HepG2 (cell line): Measurements from ENCODE around the gene PMEPA1. TPM values are rescaled to one million over a fixed set of nuclear protein-coding genes. Genes with fewer than 3 reads are reported as not detected.

Experiments used
- ATF2 ChIP-seq: sonication (generic); formaldehyde crosslinking; IDR thresholded peaks from 2 replicates; pipeline ENCODE4 v1.4.0; 2020; ENCODE audit warnings: missing genetic modification reagents
- ATF7-NPFF ChIP-seq: sonication (generic); formaldehyde crosslinking; IDR thresholded peaks from 2 replicates; pipeline ENCODE4 v1.8.1; 2023; ENCODE audit warnings: mild to moderate bottlenecking, low read depth, missing genetic modification reagents, moderate library complexity
- BCL6 ChIP-seq: IDR thresholded peaks from 2 replicates; pipeline ENCODE4 v1.6.1; 2016; ENCODE audit warnings: missing genetic modification reagents, missing compliant biosample characterization
- FOXM1 ChIP-seq: sonication (generic); formaldehyde crosslinking; IDR thresholded peaks from 2 replicates; pipeline ENCODE4 v1.5.0; 2020; ENCODE audit warnings: missing genetic modification reagents
- HDAC2 ChIP-seq: sonication (generic); formaldehyde crosslinking; IDR thresholded peaks from 2 replicates; pipeline ENCODE4 v1.4.0; 2020; ENCODE audit warnings: missing genetic modification reagents
- HOXA9 ChIP-seq: sonication (generic); formaldehyde crosslinking; IDR thresholded peaks from 2 replicates; pipeline ENCODE4 v1.8.1; 2022; ENCODE audit warnings: missing genetic modification reagents, mild to moderate bottlenecking, moderate library complexity, borderline replicate concordance
- IRF2 ChIP-seq: IDR thresholded peaks from 2 replicates; pipeline ENCODE4 v1.6.1; 2018; ENCODE audit warnings: missing genetic modification reagents, missing compliant biosample characterization
- RBFOX2 ChIP-seq: fragments of 200-400 bp; formaldehyde crosslinking; IDR thresholded peaks from 2 replicates; pipeline ENCODE4 v1.6.1; 2017; ENCODE audit warnings: low read depth, mild to moderate bottlenecking, low read length
- TAF1 ChIP-seq: sonication (generic); formaldehyde crosslinking; IDR thresholded peaks from 2 replicates; pipeline ENCODE4 v1.4.0; 2020; ENCODE audit warnings: missing genetic modification reagents
- TMF1 ChIP-seq: sonication (generic); formaldehyde crosslinking; IDR thresholded peaks from 2 replicates; pipeline ENCODE4 v1.8.1; 2022; ENCODE audit warnings: low read depth, missing genetic modification reagents
- TOE1 ChIP-seq: sonication (generic); formaldehyde crosslinking; IDR thresholded peaks from 2 replicates; pipeline ENCODE4 v1.4.0; 2020; ENCODE audit warnings: mild to moderate bottlenecking, missing genetic modification reagents
- XBP1 ChIP-seq: sonication (generic); formaldehyde crosslinking; IDR thresholded peaks from 2 replicates; pipeline ENCODE4 v1.5.0; 2020; ENCODE audit warnings: missing genetic modification reagents
- ZMYM3 ChIP-seq: sonication (generic); formaldehyde crosslinking; IDR thresholded peaks from 2 replicates; pipeline ENCODE4 v1.5.1; 2020; ENCODE audit warnings: mild to moderate bottlenecking, missing genetic modification reagents
- ZNF484 ChIP-seq: sonication (generic); formaldehyde crosslinking; IDR thresholded peaks from 2 replicates; pipeline ENCODE4 v1.5.1; 2020; ENCODE audit warnings: mild to moderate bottlenecking, low read depth, missing genetic modification reagents, borderline replicate concordance
- ZNF563 ChIP-seq: sonication (generic); formaldehyde crosslinking; IDR thresholded peaks from 2 replicates; pipeline ENCODE4 v1.8.0; 2022; ENCODE audit warnings: mild to moderate bottlenecking, moderate library complexity, missing genetic modification reagents
- ZNF678 ChIP-seq: sonication (generic); formaldehyde crosslinking; IDR thresholded peaks from 2 replicates; pipeline ENCODE4 v1.4.0; 2020; ENCODE audit warnings: mild to moderate bottlenecking, missing genetic modification reagents
- polyA plus RNA-seq, 8 experiments: library from polyadenylated mRNA; depleted of rRNA in 3 of 8; stranded (reverse) in 7 of 8; unstranded in 1 of 8; fragments of >200 nt; fragmentation: Illumina TruSeq in 4 of 8; extraction: Trizol in 4 of 8; gene quantifications; 2 replicates each; pipeline versions ENCODE4 v1.2.1 to v1.2.3, GENCODE V29; 2011 to 2016; ENCODE audit warnings: low read depth in 4 of 8, missing spikeins in 1 of 8, mixed read lengths in 1 of 8; ENCODE audit not compliant: insufficient read depth in 1 of 8
- total RNA-seq, 5 experiments: library from RNA; depleted of rRNA; stranded (reverse); fragments of >200 nt; fragmentation: Illumina TruSeq; extraction: Trizol; gene quantifications; 2 replicates each; pipeline ENCODE4 v1.2.3, GENCODE V29; 2016; ENCODE audit warnings: low read depth in 1 of 5
- TF ChIP-seq, protein P1 (sequence below): sonication (generic); formaldehyde crosslinking; IDR thresholded peaks from 2 replicates; pipeline ENCODE4 v1.4.0; 2020; ENCODE audit warnings: missing genetic modification reagents
- TF ChIP-seq, protein P2 (sequence below): sonication (generic); formaldehyde crosslinking; conservative IDR thresholded peaks from 2 replicates; pipeline ENCODE4 v1.8.1; 2023; ENCODE audit warnings: missing genetic modification reagents
- TF ChIP-seq, protein P3 (sequence below): sonication (generic); formaldehyde crosslinking; IDR thresholded peaks from 2 replicates; pipeline ENCODE4 v1.9.0; 2022; ENCODE audit warnings: missing genetic modification reagents, mild to moderate bottlenecking, borderline replicate concordance
- TF ChIP-seq, protein P4 (sequence below): sonication (generic); formaldehyde crosslinking; IDR thresholded peaks from 2 replicates; pipeline ENCODE4 v1.4.0; 2020; ENCODE audit warnings: missing genetic modification reagents, borderline replicate concordance

Gene PMEPA1
- total and polyA plus RNA-seq, 2 of the 13 experiments (the other 11 are each of a cell fraction or from before 2014, with no cell fraction given), result not detected

DNA sequence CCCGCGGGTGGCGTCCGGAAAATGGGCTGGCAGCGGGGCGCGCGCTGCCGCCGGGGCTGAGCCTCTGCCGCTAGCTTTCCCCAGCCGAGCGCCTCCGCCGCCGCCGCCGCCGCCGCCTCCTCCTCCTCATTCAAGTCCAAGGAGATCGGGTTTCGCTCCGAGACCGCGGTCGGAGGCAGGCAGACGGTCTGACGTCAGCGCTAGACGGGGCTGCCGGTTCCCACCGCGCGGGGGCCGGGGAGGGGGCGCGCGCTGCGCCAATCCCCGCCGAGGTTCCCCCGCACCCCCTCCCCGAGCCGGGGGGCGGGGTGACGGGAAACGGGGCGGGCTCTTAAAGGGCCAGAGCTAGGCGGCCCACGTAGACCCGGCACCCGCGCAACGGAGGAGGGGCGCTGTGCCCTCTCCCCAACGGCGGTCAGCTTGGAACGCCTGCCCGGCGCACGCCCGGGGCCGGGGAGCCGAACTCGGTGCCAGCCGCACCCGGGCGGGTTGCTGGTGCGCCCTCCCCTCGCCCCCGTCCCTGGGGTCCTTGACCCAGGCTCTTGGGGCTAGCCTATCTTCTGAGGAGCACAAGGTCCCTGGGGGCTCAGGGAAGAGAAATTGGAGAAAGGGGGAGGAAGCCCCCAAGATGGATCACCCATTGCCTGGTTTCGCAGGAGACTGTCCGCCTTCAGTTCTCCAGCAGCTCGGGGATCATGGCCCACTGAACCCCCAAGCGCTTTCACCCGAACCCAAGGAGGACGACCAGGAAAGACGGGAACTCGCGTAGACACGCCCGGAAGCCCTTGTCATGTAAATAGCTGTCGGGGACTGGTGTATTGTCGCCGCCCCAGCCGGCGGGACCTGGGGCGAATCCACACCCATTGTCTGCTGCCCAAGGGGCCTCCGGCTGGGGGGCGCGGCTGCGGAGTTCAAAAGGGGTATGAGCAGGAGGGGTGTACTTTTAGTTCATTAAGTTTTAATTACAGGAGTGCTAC, at the start of gene PMEPA1 (continued):
- TF ChIP-seq, protein P1, sequence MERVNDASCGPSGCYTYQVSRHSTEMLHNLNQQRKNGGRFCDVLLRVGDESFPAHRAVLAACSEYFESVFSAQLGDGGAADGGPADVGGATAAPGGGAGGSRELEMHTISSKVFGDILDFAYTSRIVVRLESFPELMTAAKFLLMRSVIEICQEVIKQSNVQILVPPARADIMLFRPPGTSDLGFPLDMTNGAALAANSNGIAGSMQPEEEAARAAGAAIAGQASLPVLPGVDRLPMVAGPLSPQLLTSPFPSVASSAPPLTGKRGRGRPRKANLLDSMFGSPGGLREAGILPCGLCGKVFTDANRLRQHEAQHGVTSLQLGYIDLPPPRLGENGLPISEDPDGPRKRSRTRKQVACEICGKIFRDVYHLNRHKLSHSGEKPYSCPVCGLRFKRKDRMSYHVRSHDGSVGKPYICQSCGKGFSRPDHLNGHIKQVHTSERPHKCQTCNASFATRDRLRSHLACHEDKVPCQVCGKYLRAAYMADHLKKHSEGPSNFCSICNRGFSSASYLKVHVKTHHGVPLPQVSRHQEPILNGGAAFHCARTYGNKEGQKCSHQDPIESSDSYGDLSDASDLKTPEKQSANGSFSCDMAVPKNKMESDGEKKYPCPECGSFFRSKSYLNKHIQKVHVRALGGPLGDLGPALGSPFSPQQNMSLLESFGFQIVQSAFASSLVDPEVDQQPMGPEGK (CRISPR knock-in tag), result peak; percentile 84
- TF ChIP-seq ZNF678 (CRISPR knock-in tag), result no peak
- no peak for TF ChIP-seq ATF7-NPFF (CRISPR knock-in tag)
- no peak for TF ChIP-seq RBFOX2
- TF ChIP-seq HDAC2, result no peak
- TF ChIP-seq ZNF563, result no peak
- no peak for TF ChIP-seq TAF1 (CRISPR knock-in tag)
- TF ChIP-seq FOXM1 (CRISPR knock-in tag), result no peak
- TF ChIP-seq, protein P2, sequence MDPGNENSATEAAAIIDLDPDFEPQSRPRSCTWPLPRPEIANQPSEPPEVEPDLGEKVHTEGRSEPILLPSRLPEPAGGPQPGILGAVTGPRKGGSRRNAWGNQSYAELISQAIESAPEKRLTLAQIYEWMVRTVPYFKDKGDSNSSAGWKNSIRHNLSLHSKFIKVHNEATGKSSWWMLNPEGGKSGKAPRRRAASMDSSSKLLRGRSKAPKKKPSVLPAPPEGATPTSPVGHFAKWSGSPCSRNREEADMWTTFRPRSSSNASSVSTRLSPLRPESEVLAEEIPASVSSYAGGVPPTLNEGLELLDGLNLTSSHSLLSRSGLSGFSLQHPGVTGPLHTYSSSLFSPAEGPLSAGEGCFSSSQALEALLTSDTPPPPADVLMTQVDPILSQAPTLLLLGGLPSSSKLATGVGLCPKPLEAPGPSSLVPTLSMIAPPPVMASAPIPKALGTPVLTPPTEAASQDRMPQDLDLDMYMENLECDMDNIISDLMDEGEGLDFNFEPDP (CRISPR knock-in tag), result no peak
- TF ChIP-seq ZMYM3 (CRISPR knock-in tag), result no peak
- no peak for TF ChIP-seq HOXA9 (CRISPR knock-in tag)
- TF ChIP-seq IRF2 (CRISPR knock-in tag), result no peak
- no peak for TF ChIP-seq ATF2
- TF ChIP-seq TOE1 (CRISPR knock-in tag), result no peak
- TF ChIP-seq XBP1 (CRISPR knock-in tag), result no peak
- no peak for TF ChIP-seq TMF1 (CRISPR knock-in tag)
- TF ChIP-seq ZNF484 (CRISPR knock-in tag), result no peak
- no peak for TF ChIP-seq BCL6 (CRISPR knock-in tag)
- TF ChIP-seq, protein P3, sequence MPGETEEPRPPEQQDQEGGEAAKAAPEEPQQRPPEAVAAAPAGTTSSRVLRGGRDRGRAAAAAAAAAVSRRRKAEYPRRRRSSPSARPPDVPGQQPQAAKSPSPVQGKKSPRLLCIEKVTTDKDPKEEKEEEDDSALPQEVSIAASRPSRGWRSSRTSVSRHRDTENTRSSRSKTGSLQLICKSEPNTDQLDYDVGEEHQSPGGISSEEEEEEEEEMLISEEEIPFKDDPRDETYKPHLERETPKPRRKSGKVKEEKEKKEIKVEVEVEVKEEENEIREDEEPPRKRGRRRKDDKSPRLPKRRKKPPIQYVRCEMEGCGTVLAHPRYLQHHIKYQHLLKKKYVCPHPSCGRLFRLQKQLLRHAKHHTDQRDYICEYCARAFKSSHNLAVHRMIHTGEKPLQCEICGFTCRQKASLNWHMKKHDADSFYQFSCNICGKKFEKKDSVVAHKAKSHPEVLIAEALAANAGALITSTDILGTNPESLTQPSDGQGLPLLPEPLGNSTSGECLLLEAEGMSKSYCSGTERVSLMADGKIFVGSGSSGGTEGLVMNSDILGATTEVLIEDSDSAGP (CRISPR knock-in tag), result peak; percentile 99
- TF ChIP-seq, protein P4, sequence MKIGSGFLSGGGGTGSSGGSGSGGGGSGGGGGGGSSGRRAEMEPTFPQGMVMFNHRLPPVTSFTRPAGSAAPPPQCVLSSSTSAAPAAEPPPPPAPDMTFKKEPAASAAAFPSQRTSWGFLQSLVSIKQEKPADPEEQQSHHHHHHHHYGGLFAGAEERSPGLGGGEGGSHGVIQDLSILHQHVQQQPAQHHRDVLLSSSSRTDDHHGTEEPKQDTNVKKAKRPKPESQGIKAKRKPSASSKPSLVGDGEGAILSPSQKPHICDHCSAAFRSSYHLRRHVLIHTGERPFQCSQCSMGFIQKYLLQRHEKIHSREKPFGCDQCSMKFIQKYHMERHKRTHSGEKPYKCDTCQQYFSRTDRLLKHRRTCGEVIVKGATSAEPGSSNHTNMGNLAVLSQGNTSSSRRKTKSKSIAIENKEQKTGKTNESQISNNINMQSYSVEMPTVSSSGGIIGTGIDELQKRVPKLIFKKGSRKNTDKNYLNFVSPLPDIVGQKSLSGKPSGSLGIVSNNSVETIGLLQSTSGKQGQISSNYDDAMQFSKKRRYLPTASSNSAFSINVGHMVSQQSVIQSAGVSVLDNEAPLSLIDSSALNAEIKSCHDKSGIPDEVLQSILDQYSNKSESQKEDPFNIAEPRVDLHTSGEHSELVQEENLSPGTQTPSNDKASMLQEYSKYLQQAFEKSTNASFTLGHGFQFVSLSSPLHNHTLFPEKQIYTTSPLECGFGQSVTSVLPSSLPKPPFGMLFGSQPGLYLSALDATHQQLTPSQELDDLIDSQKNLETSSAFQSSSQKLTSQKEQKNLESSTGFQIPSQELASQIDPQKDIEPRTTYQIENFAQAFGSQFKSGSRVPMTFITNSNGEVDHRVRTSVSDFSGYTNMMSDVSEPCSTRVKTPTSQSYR (CRISPR knock-in tag), result no peak
